Keratinocyte (primary cell): ENCODE data around the gene FBXL17. TPM values are rescaled to one million over a fixed set of nuclear protein-coding genes. Genes with fewer than 3 reads are reported as not detected.

Experiments used
- DNase-seq: peaks from one replicate; pipeline ENCODE4 v3.0.0-alpha.2; 2011; ENCODE audit warnings: low read depth, missing footprints, low spot score
- FAIRE-seq: peaks from 2 replicates; lab custom pipeline; 2011; peaks lifted over from hg19 to GRCh38; lab: Jason Lieb, UNC
- H2AFZ ChIP-seq: 2 replicates; pipeline ENCODE4 v1.6.0; 2012; ENCODE audit warnings: low read length, control low read depth, inconsistent platforms; ENCODE audit not compliant: control insufficient read depth
- H3K27ac ChIP-seq: 2 replicates; pipeline ENCODE4 v1.5.1; 2011; ENCODE audit warnings: low read length; ENCODE audit not compliant: control insufficient read depth, insufficient read depth
- H3K27me3 ChIP-seq: 3 replicates; pipeline ENCODE4 v1.6.0; 2011; ENCODE audit warnings: low read length; ENCODE audit not compliant: control insufficient read depth, insufficient read depth; ENCODE audit errors: extremely low read depth
- H3K36me3 ChIP-seq, 2 experiments: 2 replicates in 1 of 2; 3 replicates in 1 of 2; pipeline ENCODE4 v1.5.1; 2011; ENCODE audit warnings: low read length in 2 of 2, mild to moderate bottlenecking in 1 of 2; ENCODE audit not compliant: control insufficient read depth in 2 of 2, insufficient read depth in 2 of 2; ENCODE audit errors: extremely low read depth in 1 of 2
- H3K4me1 ChIP-seq: 3 replicates; pipeline ENCODE4 v1.5.1; 2011; ENCODE audit warnings: low read length; ENCODE audit not compliant: control insufficient read depth, insufficient read depth; ENCODE audit errors: extremely low read depth
- H3K4me2 ChIP-seq: 3 replicates; pipeline ENCODE4 v1.6.0; 2011; ENCODE audit warnings: low read depth, low read length; ENCODE audit not compliant: control insufficient read depth, insufficient read depth; ENCODE audit errors: extremely low read depth
- H3K4me3 ChIP-seq, 3 experiments: fragments of 200-600 bp in 1 of 3; sonication (generic) in 1 of 3; 2 replicates in 2 of 3; 3 replicates in 1 of 3; pipeline ENCODE4 v1.5.1; 2011 to 2016; ENCODE audit warnings: low read length in 3 of 3, mild to moderate bottlenecking in 3 of 3, control low read depth in 2 of 3, inconsistent platforms in 1 of 3, low read depth in 1 of 3, mixed read lengths in 1 of 3, mixed run types in 1 of 3, moderate library complexity in 1 of 3; ENCODE audit not compliant: control insufficient read depth in 2 of 3, insufficient read depth in 2 of 3; ENCODE audit errors: extremely low read depth in 1 of 3
- H3K79me2 ChIP-seq: 2 replicates; pipeline ENCODE4 v1.6.0; 2012; ENCODE audit warnings: low read length; ENCODE audit not compliant: control insufficient read depth, insufficient read depth
- H3K9ac ChIP-seq: 3 replicates; pipeline ENCODE4 v1.6.0; 2011; ENCODE audit warnings: low read length; ENCODE audit not compliant: control insufficient read depth, insufficient read depth; ENCODE audit errors: extremely low read depth
- H3K9me1 ChIP-seq: 3 replicates; pipeline ENCODE4 v1.6.0; 2011; ENCODE audit warnings: low read length; ENCODE audit not compliant: control insufficient read depth, insufficient read depth; ENCODE audit errors: extremely low read depth
- H3K9me3 ChIP-seq: 2 replicates; pipeline ENCODE4 v1.5.1; 2012; ENCODE audit warnings: low read depth, low read length; ENCODE audit not compliant: control insufficient read depth
- H4K20me1 ChIP-seq: 3 replicates; pipeline ENCODE4 v1.6.0; 2011; ENCODE audit warnings: low read length; ENCODE audit not compliant: control insufficient read depth, insufficient read depth; ENCODE audit errors: extremely low read depth
- CTCF ChIP-seq, 3 experiments: IDR thresholded peaks in 1 of 3; conservative IDR thresholded peaks in 1 of 3; optimal IDR thresholded peaks in 1 of 3; 2 replicates in 2 of 3; 3 replicates in 1 of 3; pipeline versions ENCODE3 to v1.5.1; 2011; ENCODE audit warnings: low read length in 3 of 3, mild to moderate bottlenecking in 3 of 3, moderate library complexity in 2 of 3, control low read depth in 1 of 3, inconsistent platforms in 1 of 3; ENCODE audit not compliant: insufficient read depth in 2 of 3; ENCODE audit errors: extremely low read depth in 1 of 3
- EZH2 ChIP-seq: IDR thresholded peaks from one replicate; pipeline ENCODE4 v1.6.1; 2012; ENCODE audit warnings: inconsistent platforms, mild to moderate bottlenecking, low read length, moderate library complexity
- dilution Hi-C: fragments of 300-500 bp; cut with MboI; formaldehyde crosslinking; loops from one replicate; pipeline ENCODE4 v1.7.0; 2020; ENCODE audit warnings: low sequenced_read_pairs; ENCODE audit not compliant: extremely low pct_ligation_motif_present
- polyA plus RNA-seq, 5 experiments: library from polyadenylated mRNA; depleted of rRNA in 3 of 5; stranded (reverse) in 3 of 5; stranded (forward) in 1 of 5; unstranded in 1 of 5; fragments of >200 nt; gene quantifications; 1 replicate in 1 of 5; 2 replicates in 3 of 5; 3 replicates in 1 of 5; pipeline versions ENCODE4 v1.2.1 to v1.2.3, GENCODE V29; 2011 to 2012; ENCODE audit warnings: missing spikeins in 2 of 5, low read depth in 1 of 5, low replicate concordance in 1 of 5

FBXL17 gene
- polyA plus RNA-seq, 1 donor (not counting 4 experiments of a cell fraction or from before 2014, with no cell fraction given) = 5.7 TPM

DNA sequence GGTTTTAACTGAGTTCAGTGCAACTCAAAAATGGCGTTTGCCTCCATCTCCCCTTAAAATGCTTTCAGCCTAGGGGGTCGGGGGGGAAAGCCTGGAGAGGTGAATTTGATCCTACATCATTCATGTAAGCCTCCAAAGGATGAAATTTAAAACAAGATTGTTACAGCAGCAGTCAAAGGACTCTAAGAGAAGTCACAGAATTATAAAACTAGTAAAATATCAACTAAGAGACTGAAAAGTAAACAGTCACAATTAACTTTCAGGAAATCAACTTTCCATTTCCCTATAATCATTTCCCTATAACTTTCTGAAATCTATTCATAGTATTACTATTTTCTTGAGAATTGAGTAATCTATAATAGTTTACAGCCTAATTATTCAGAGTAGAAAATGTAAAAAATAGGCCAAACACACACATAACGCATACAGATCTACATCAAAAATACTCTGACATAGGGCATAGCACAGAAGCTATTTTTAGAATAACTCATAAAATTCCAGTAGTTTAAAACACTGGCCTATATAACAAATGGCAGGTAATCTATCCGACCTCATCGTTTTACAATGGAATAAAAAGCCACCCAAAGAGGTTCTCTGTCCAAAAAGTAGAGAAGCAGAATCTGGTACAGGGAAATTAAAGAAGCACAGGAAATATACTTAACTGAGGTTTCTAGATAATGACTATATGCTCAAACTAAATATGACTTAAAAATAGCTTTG lies 37.6 kb downstream of the FBXL17 start:
- H3K4me2 ChIP-seq = no peak overlapping the region
- dilution Hi-C loops = no loop called here

GRCh38 chr5:108341866-108342265 lies 40.0 kb downstream of the FBXL17 start:
- H3K4me3 ChIP-seq = no peak overlapping the region
- no peak overlapping the region for H2AFZ ChIP-seq
- H3K9ac ChIP-seq = no peak overlapping the region
- H3K36me3 ChIP-seq = no peaks in the 10 kb centered on the region
- dilution Hi-C loops = no loop called here
- no peaks in the 10 kb centered on the region for H3K27me3 ChIP-seq
- no peaks in the 10 kb centered on the region for H4K20me1 ChIP-seq
- no peak for FAIRE-seq
- no peaks in the 10 kb centered on the region for H3K9me3 ChIP-seq
- DNase-seq = no peak
- H3K9me1 ChIP-seq = no peaks in the 10 kb centered on the region
- H3K27ac ChIP-seq = no peak overlapping the region
- H3K79me2 ChIP-seq = no peaks in the 10 kb centered on the region
- no peak overlapping the region for H3K4me2 ChIP-seq
- no peaks in the 10 kb centered on the region for H3K4me1 ChIP-seq
- TF ChIP-seq CTCF (optimal IDR thresholded peaks at IDR 0.05 in 1 of 3, IDR thresholded peaks at IDR 0.05 in 1 of 3, conservative IDR thresholded peaks at IDR 0.05 in 1 of 3; ENCODE audit: extremely low read depth in 1 of 3, insufficient read depth in 2 of 3, low read length in 3 of 3) (no peak), EZH2 (no peak)

More for the DNA sequence above, 37.6 kb downstream of the FBXL17 start:
- Histone ChIP-seq H3K9me3 (no peaks in the 10 kb centered on the region), H3K4me1 (no peaks in the 10 kb centered on the region), H3K27me3 (no peaks in the 10 kb centered on the region), H3K9ac (no peak overlapping the region), H3K4me3 (no peak overlapping the region), H3K9me1 (no peaks in the 10 kb centered on the region), H4K20me1 (no peaks in the 10 kb centered on the region), H2AFZ (no peak overlapping the region), H3K36me3 (no peaks in the 10 kb centered on the region), H3K27ac (no peak overlapping the region), H3K79me2 (no peaks in the 10 kb centered on the region)
- no peak for DNase-seq
- TF ChIP-seq EZH2 (no peak), CTCF (optimal IDR thresholded peaks at IDR 0.05 in 1 of 3, IDR thresholded peaks at IDR 0.05 in 1 of 3, conservative IDR thresholded peaks at IDR 0.05 in 1 of 3; ENCODE audit: extremely low read depth in 1 of 3, insufficient read depth in 2 of 3, low read length in 3 of 3) (no peak)
- no peak for FAIRE-seq
